K562 (cell line): Measurements from ENCODE around the gene RXRB. TPM values are rescaled to one million over a fixed set of nuclear protein-coding genes. Genes with fewer than 3 reads are reported as not detected.

Experiments used
- ATF7 ChIP-seq: fragments of 450-650 bp; IDR thresholded peaks from 2 replicates; pipeline ENCODE4 v1.7.1; 2014; ENCODE audit warnings: mild to moderate bottlenecking, moderate library complexity
- BCOR ChIP-seq: fragments of 450-650 bp; IDR thresholded peaks from 2 replicates; pipeline ENCODE4 v1.6.1; 2016
- DMBX1 ChIP-seq: fragments of 250-450 bp; sonication (Bioruptor Pico); IDR thresholded peaks from 2 replicates; pipeline ENCODE4 v1.8.0; 2022; ENCODE audit warnings: inconsistent platforms, mild to moderate bottlenecking, moderate library complexity, borderline replicate concordance
- HDAC3 ChIP-seq: fragments of 450-650 bp; IDR thresholded peaks from 2 replicates; pipeline ENCODE4 v1.6.1; 2018; ENCODE audit warnings: borderline replicate concordance, mild to moderate bottlenecking, moderate library complexity; ENCODE audit not compliant: partially characterized antibody
- MYNN ChIP-seq, 2 experiments: sonication (generic); formaldehyde crosslinking in 1 of 2; IDR thresholded peaks; 2 replicates each; pipeline versions ENCODE4 v1.5.0 to v1.6.1; 2016 to 2020; ENCODE audit warnings: antibody characterized with exemption in 1 of 2, missing genetic modification reagents in 1 of 2
- NR2C2 ChIP-seq, 2 experiments: fragments of 200-800 bp in 1 of 2; sonication (Bioruptor generic) in 1 of 2; sonication (generic) in 1 of 2; formaldehyde crosslinking in 1 of 2; IDR thresholded peaks; 2 replicates each; pipeline versions ENCODE4 v1.6.1 to v1.8.0; 2016 to 2022; ENCODE audit warnings: mild to moderate bottlenecking in 1 of 2, missing compliant biosample characterization in 1 of 2, missing genetic modification characterization in 1 of 2, missing genetic modification reagents in 1 of 2
- RBM22 ChIP-seq: fragments of 200-400 bp; formaldehyde crosslinking; IDR thresholded peaks from 2 replicates; pipeline ENCODE4 v1.6.1; 2018; ENCODE audit warnings: low read length, low read depth; ENCODE audit not compliant: poor library complexity, severe bottlenecking
- ZBTB8A ChIP-seq: fragments of 450-650 bp; IDR thresholded peaks from 2 replicates; pipeline ENCODE4 v1.6.1; 2018; ENCODE audit warnings: mild to moderate bottlenecking, moderate library complexity; ENCODE audit not compliant: partially characterized antibody
- ZFP36 ChIP-seq: fragments of 150-350 bp; IDR thresholded peaks from 2 replicates; pipeline ENCODE4 v1.6.1; 2018; ENCODE audit warnings: low read length, low read depth; ENCODE audit not compliant: partially characterized antibody
- ZNF12 ChIP-seq: sonication (generic); formaldehyde crosslinking; IDR thresholded peaks from 2 replicates; pipeline ENCODE4 v1.4.0; 2020; ENCODE audit warnings: mild to moderate bottlenecking, missing genetic modification reagents
- ZNF134 ChIP-seq: fragments of 250-450 bp; sonication (Bioruptor Pico); conservative IDR thresholded peaks from 2 replicates; pipeline ENCODE4 v1.4.0; 2020
- ZNF146 ChIP-seq: IDR thresholded peaks from one replicate; pipeline ENCODE4 v1.6.1; 2018; ENCODE audit warnings: missing compliant biosample characterization; ENCODE audit not compliant: unreplicated experiment
- ZNF197 ChIP-seq: fragments of 200-800 bp; sonication (Bioruptor generic); IDR thresholded peaks from 2 replicates; pipeline ENCODE4 v1.6.1; 2016; ENCODE audit warnings: low read depth, missing genetic modification characterization, missing compliant biosample characterization
- ZNF707 ChIP-seq: fragments of 250-450 bp; sonication (Bioruptor Pico); conservative IDR thresholded peaks from 2 replicates; pipeline ENCODE4 v1.8.0; 2022; ENCODE audit warnings: inconsistent platforms, mild to moderate bottlenecking, moderate library complexity
- ZSCAN32 ChIP-seq: fragments of 450-650 bp; formaldehyde crosslinking; IDR thresholded peaks from 2 replicates; pipeline ENCODE4 v1.4.0; 2020; ENCODE audit warnings: mild to moderate bottlenecking, moderate library complexity
- polyA plus RNA-seq, 8 experiments: library from polyadenylated mRNA; depleted of rRNA in 4 of 8; stranded (reverse) in 5 of 8; unstranded in 3 of 8; fragments of >200 nt; fragmentation: Nextera tagmentation in 2 of 8; fragmentation: Illumina TruSeq in 1 of 8; extraction: Ambion mirVana in 2 of 8; extraction: Trizol in 1 of 8; gene quantifications; 2 replicates each; pipeline versions ENCODE4 v1.2.1 to v1.2.3, GENCODE V29; 2011 to 2014; ENCODE audit warnings: inconsistent platforms in 1 of 8, missing spikeins in 1 of 8
- total RNA-seq, 7 experiments: library from RNA; depleted of rRNA in 6 of 7; stranded (reverse); fragments of >200 nt in 6 of 7; fragmentation: Illumina TruSeq in 2 of 7; extraction: Trizol in 2 of 7; gene quantifications; 2 replicates each; pipeline versions ENCODE4 v1.2.1 to v1.2.3, GENCODE V29; 2011 to 2021; ENCODE audit warnings: low replicate concordance in 1 of 7
- TF ChIP-seq, protein P1 (sequence below): sonication (generic); formaldehyde crosslinking; IDR thresholded peaks from 2 replicates; pipeline ENCODE4 v1.8.1; 2023; ENCODE audit warnings: mild to moderate bottlenecking, missing genetic modification reagents, moderate library complexity
- TF ChIP-seq, protein P2 (sequence below): fragments of 450-650 bp; formaldehyde crosslinking; IDR thresholded peaks from 2 replicates; pipeline ENCODE4 v1.4.0; 2020; ENCODE audit warnings: mild to moderate bottlenecking, moderate library complexity
- TF ChIP-seq, protein P3 (sequence below): fragments of 450-650 bp; IDR thresholded peaks from 2 replicates; pipeline ENCODE4 v1.6.1; 2016
- TF ChIP-seq, protein P4 (sequence below): sonication (generic); formaldehyde crosslinking; IDR thresholded peaks from 2 replicates; pipeline ENCODE4 v1.4.0; 2020; ENCODE audit warnings: mild to moderate bottlenecking, missing genetic modification reagents
- TF ChIP-seq, protein P5 (sequence below): fragments of 450-650 bp; formaldehyde crosslinking; IDR thresholded peaks from 2 replicates; pipeline ENCODE4 v1.4.0; 2022; ENCODE audit warnings: missing genetic modification characterization

The RXRB gene
- total and polyA plus RNA-seq, 9 of the 15 experiments (the other 6 are each of a cell fraction or from before 2014, with no cell fraction given) = 0.76 to 35.5 (median 18.4) TPM

DNA sequence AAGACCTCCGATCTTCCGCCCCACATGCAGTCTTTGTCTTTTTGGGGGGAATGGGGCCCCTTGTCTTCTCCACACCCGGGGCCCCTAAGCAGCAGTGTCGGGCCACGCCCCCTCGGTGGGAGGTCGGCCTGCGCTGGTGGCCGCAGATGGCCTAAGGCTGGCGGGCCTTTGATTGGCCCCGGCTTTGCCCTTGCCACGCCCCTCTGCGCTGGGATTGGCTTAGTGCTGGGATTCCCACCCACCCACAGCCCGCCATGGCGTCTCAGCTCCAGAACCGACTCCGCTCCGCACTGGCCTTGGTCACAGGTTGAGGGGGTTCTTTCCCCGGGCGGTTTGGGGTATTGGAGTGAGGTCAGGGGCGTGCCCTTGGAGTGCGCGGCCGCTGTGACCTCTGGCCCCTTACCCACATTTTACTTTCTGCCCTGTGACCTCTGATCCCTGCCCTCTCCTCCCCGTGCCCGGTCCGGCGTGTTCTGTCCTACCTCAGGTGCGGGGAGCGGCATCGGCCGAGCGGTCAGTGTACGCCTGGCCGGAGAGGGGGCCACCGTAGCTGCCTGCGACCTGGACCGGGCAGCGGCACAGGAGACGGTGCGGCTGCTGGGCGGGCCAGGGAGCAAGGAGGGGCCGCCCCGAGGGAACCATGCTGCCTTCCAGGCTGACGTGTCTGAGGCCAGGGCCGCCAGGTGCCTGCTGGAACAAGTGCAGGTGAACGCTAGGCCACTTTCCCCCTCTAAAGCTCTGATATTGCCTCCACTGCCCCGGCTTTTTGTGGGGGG is 4.1 kb upstream of the RXRB start, which contains the start of gene HSD17B8 (continued):
- TF ChIP-seq, protein P1, sequence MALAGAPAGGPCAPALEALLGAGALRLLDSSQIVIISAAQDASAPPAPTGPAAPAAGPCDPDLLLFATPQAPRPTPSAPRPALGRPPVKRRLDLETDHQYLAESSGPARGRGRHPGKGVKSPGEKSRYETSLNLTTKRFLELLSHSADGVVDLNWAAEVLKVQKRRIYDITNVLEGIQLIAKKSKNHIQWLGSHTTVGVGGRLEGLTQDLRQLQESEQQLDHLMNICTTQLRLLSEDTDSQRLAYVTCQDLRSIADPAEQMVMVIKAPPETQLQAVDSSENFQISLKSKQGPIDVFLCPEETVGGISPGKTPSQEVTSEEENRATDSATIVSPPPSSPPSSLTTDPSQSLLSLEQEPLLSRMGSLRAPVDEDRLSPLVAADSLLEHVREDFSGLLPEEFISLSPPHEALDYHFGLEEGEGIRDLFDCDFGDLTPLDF = peak; percentile 58; the same call in 1 of the 2 replicates
- TF ChIP-seq, protein P2, sequence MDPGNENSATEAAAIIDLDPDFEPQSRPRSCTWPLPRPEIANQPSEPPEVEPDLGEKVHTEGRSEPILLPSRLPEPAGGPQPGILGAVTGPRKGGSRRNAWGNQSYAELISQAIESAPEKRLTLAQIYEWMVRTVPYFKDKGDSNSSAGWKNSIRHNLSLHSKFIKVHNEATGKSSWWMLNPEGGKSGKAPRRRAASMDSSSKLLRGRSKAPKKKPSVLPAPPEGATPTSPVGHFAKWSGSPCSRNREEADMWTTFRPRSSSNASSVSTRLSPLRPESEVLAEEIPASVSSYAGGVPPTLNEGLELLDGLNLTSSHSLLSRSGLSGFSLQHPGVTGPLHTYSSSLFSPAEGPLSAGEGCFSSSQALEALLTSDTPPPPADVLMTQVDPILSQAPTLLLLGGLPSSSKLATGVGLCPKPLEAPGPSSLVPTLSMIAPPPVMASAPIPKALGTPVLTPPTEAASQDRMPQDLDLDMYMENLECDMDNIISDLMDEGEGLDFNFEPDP (CRISPR knock-in tag) = peak; percentile 72; the same call in 1 of the 2 replicates
- no peak for TF ChIP-seq ZNF707 (CRISPR knock-in tag)
- peak; percentile 81 for TF ChIP-seq MYNN (IDR thresholded peaks at IDR 0.05)
- TF ChIP-seq MYNN (CRISPR knock-in tag; IDR thresholded peaks at IDR 0.05) = no peak
- TF ChIP-seq ZSCAN32 (CRISPR knock-in tag) = no peak; the same call in 1 of the 2 replicates
- peak; percentile 87 for TF ChIP-seq NR2C2 (CRISPR knock-in tag; IDR thresholded peaks at IDR 0.05)
- TF ChIP-seq NR2C2 (tag; IDR thresholded peaks at IDR 0.05) = peak; percentile 97
- no peak for TF ChIP-seq HDAC3
- no peak for TF ChIP-seq ZNF134 (CRISPR knock-in tag)
- TF ChIP-seq, protein P3, sequence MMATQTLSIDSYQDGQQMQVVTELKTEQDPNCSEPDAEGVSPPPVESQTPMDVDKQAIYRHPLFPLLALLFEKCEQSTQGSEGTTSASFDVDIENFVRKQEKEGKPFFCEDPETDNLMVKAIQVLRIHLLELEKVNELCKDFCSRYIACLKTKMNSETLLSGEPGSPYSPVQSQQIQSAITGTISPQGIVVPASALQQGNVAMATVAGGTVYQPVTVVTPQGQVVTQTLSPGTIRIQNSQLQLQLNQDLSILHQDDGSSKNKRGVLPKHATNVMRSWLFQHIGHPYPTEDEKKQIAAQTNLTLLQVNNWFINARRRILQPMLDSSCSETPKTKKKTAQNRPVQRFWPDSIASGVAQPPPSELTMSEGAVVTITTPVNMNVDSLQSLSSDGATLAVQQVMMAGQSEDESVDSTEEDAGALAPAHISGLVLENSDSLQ = peak; percentile 61
- TF ChIP-seq, protein P4, sequence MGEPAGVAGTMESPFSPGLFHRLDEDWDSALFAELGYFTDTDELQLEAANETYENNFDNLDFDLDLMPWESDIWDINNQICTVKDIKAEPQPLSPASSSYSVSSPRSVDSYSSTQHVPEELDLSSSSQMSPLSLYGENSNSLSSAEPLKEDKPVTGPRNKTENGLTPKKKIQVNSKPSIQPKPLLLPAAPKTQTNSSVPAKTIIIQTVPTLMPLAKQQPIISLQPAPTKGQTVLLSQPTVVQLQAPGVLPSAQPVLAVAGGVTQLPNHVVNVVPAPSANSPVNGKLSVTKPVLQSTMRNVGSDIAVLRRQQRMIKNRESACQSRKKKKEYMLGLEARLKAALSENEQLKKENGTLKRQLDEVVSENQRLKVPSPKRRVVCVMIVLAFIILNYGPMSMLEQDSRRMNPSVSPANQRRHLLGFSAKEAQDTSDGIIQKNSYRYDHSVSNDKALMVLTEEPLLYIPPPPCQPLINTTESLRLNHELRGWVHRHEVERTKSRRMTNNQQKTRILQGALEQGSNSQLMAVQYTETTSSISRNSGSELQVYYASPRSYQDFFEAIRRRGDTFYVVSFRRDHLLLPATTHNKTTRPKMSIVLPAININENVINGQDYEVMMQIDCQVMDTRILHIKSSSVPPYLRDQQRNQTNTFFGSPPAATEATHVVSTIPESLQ = no peak
- TF ChIP-seq BCOR = no peak
- no peak for TF ChIP-seq ZNF197 (CRISPR knock-in tag)
- TF ChIP-seq, protein P5, sequence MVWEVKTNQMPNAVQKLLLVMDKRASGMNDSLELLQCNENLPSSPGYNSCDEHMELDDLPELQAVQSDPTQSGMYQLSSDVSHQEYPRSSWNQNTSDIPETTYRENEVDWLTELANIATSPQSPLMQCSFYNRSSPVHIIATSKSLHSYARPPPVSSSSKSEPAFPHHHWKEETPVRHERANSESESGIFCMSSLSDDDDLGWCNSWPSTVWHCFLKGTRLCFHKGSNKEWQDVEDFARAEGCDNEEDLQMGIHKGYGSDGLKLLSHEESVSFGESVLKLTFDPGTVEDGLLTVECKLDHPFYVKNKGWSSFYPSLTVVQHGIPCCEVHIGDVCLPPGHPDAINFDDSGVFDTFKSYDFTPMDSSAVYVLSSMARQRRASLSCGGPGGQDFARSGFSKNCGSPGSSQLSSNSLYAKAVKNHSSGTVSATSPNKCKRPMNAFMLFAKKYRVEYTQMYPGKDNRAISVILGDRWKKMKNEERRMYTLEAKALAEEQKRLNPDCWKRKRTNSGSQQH = no peak
- TF ChIP-seq DMBX1 (CRISPR knock-in tag) = no peak
- no peak for TF ChIP-seq ZNF146
- no peak for TF ChIP-seq ZFP36
- TF ChIP-seq RBM22 = peak; percentile 97
- 0 out of 2 replicates have a peak, but pooled peaks have one; percentile 22 for TF ChIP-seq ATF7
- TF ChIP-seq ZNF12 (CRISPR knock-in tag) = no peak
- no peak for TF ChIP-seq ZBTB8A
